Activated naive CD4-positive, alpha-beta T cell treated with anti-CD3 and anti-CD28 coated beads, Interleukin-2, amount 50 U/mL, for 24 hours (primary cell): ENCODE results near the gene PTGIS.

ENCODE experiments used
- H3K27ac Mint-ChIP-seq: one replicate; pipeline ENCODE4 v1.8.0; 2021; ENCODE audit warnings: mild to moderate bottlenecking, mixed read lengths
- H3K27me3 Mint-ChIP-seq: one replicate; pipeline ENCODE4 v1.8.0; 2021; ENCODE audit warnings: mixed read lengths
- H3K36me3 Mint-ChIP-seq: one replicate; pipeline ENCODE4 v1.8.0; 2021; ENCODE audit warnings: mixed read lengths
- H3K4me1 Mint-ChIP-seq: one replicate; pipeline ENCODE4 v1.8.0; 2021; ENCODE audit warnings: mixed read lengths
- H3K4me3 Mint-ChIP-seq: one replicate; pipeline ENCODE4 v1.8.0; 2021; ENCODE audit warnings: mild to moderate bottlenecking, mixed read lengths
- H3K9me3 Mint-ChIP-seq: one replicate; pipeline ENCODE4 v1.8.0; 2021; ENCODE audit warnings: mixed read lengths

PTGIS gene

GRCh38 chr20:49513517-49513916 lies 54.4 kb downstream of the PTGIS start:
- Mint-ChIP-seq H3K4me3 (no peak overlapping the region), H3K27me3 (peaks cover 14% of the 10 kb centered on the region), H3K27ac (no peak overlapping the region), H3K9me3 (no peaks in the 10 kb centered on the region), H3K36me3 (no peaks in the 10 kb centered on the region), H3K4me1 (no peaks in the 10 kb centered on the region)

- Mint-ChIP-seq H3K9me3 (no peaks in the 10 kb centered on the region), H3K4me3 (no peak overlapping the region), H3K36me3 (no peaks in the 10 kb centered on the region), H3K27me3 (peaks cover 15% of the 10 kb centered on the region), H3K4me1 (no peaks in the 10 kb centered on the region), H3K27ac (no peak overlapping the region)
Observed at GRCh38 chr20:49513009-49513408, 54.9 kb downstream of the PTGIS start.

- H3K9me3 Mint-ChIP-seq = no peaks in the 10 kb centered on the region
- no peak overlapping the region for H3K4me3 Mint-ChIP-seq
- peaks cover 15% of the 10 kb centered on the region for H3K27me3 Mint-ChIP-seq
- H3K4me1 Mint-ChIP-seq = no peaks in the 10 kb centered on the region
- H3K27ac Mint-ChIP-seq = no peak overlapping the region
- H3K36me3 Mint-ChIP-seq = no peaks in the 10 kb centered on the region
Observed at GRCh38 chr20:49511788-49512525, 56.0 kb downstream of the PTGIS start.

GRCh38 chr20:49510562-49511122 lies 57.3 kb downstream of the PTGIS start:
- peaks cover 18% of the 10 kb centered on the region for H3K27me3 Mint-ChIP-seq

GRCh38 chr20:49508435-49509199 lies 59.3 kb downstream of the PTGIS start:
- Mint-ChIP-seq H3K36me3 (no peaks in the 10 kb centered on the region), H3K4me1 (no peaks in the 10 kb centered on the region), H3K27ac (no peak overlapping the region), H3K4me3 (no peak overlapping the region), H3K27me3 (peaks cover 24% of the 10 kb centered on the region), H3K9me3 (no peaks in the 10 kb centered on the region)

More at GRCh38 chr20:49510562-49511122, 57.3 kb downstream of the PTGIS start:
- Mint-ChIP-seq H3K27ac (no peak overlapping the region), H3K4me3 (no peak overlapping the region), H3K4me1 (no peaks in the 10 kb centered on the region), H3K36me3 (no peaks in the 10 kb centered on the region), H3K9me3 (no peaks in the 10 kb centered on the region)

- Mint-ChIP-seq H3K36me3 (no peaks in the 10 kb centered on the region), H3K4me3 (no peak overlapping the region), H3K27ac (no peak overlapping the region), H3K27me3 (peaks cover 24% of the 10 kb centered on the region), H3K9me3 (no peaks in the 10 kb centered on the region), H3K4me1 (no peaks in the 10 kb centered on the region)
Observed at GRCh38 chr20:49507741-49508434, 60.0 kb downstream of the PTGIS start.

- Mint-ChIP-seq H3K27me3 (peaks cover 22% of the 10 kb centered on the region), H3K9me3 (no peaks in the 10 kb centered on the region)
Observed at GRCh38 chr20:49505518-49505917, 62.4 kb downstream of the PTGIS start.

GRCh38 chr20:49503176-49503575 lies 64.8 kb downstream of the PTGIS start:
- no peaks in the 10 kb centered on the region for H3K36me3 Mint-ChIP-seq

More at GRCh38 chr20:49505518-49505917, 62.4 kb downstream of the PTGIS start:
- Mint-ChIP-seq H3K4me1 (no peaks in the 10 kb centered on the region), H3K36me3 (no peaks in the 10 kb centered on the region), H3K27ac (no peak overlapping the region), H3K4me3 (no peak overlapping the region)

GRCh38 chr20:49501917-49502316 lies 66.0 kb downstream of the PTGIS start:
- Mint-ChIP-seq H3K9me3 (no peaks in the 10 kb centered on the region), H3K4me1 (no peaks in the 10 kb centered on the region), H3K27ac (no peak overlapping the region), H3K4me3 (no peak overlapping the region), H3K36me3 (no peaks in the 10 kb centered on the region), H3K27me3 (peaks cover 23% of the 10 kb centered on the region)

More at GRCh38 chr20:49503176-49503575, 64.8 kb downstream of the PTGIS start:
- no peak overlapping the region for H3K4me3 Mint-ChIP-seq
- H3K9me3 Mint-ChIP-seq = no peaks in the 10 kb centered on the region
- peaks cover 16% of the 10 kb centered on the region for H3K27me3 Mint-ChIP-seq
- H3K27ac Mint-ChIP-seq = no peak overlapping the region
- no peaks in the 10 kb centered on the region for H3K4me1 Mint-ChIP-seq

- Mint-ChIP-seq H3K36me3 (no peaks in the 10 kb centered on the region), H3K4me3 (no peak overlapping the region), H3K9me3 (no peaks in the 10 kb centered on the region), H3K27ac (no peak overlapping the region), H3K4me1 (no peaks in the 10 kb centered on the region), H3K27me3 (peaks cover 17% of the 10 kb centered on the region)
Observed at GRCh38 chr20:49497398-49497669, 70.6 kb downstream of the PTGIS start.

GRCh38 chr20:49496553-49497397 lies 71.2 kb downstream of the PTGIS start:
- no peaks in the 10 kb centered on the region for H3K4me1 Mint-ChIP-seq
- no peak overlapping the region for H3K27ac Mint-ChIP-seq
- peaks cover 20% of the 10 kb centered on the region for H3K27me3 Mint-ChIP-seq
- peaks cover 3% of the 10 kb centered on the region for H3K9me3 Mint-ChIP-seq
- H3K36me3 Mint-ChIP-seq = no peaks in the 10 kb centered on the region
- H3K4me3 Mint-ChIP-seq = no peak overlapping the region

- no peak overlapping the region for H3K27ac Mint-ChIP-seq
- H3K4me1 Mint-ChIP-seq = no peaks in the 10 kb centered on the region
- H3K9me3 Mint-ChIP-seq = peaks cover 9% of the 10 kb centered on the region
- peaks cover 20% of the 10 kb centered on the region for H3K27me3 Mint-ChIP-seq
- no peaks in the 10 kb centered on the region for H3K36me3 Mint-ChIP-seq
- no peak overlapping the region for H3K4me3 Mint-ChIP-seq
Observed at GRCh38 chr20:49496043-49496442, 71.9 kb downstream of the PTGIS start.

GRCh38 chr20:49490689-49491088 lies 77.2 kb downstream of the PTGIS start:
- H3K36me3 Mint-ChIP-seq = no peaks in the 10 kb centered on the region
- H3K9me3 Mint-ChIP-seq = peaks cover 20% of the 10 kb centered on the region
- H3K27ac Mint-ChIP-seq = no peak overlapping the region
- H3K27me3 Mint-ChIP-seq = peaks cover 41% of the 10 kb centered on the region
- H3K4me3 Mint-ChIP-seq = no peak overlapping the region
- H3K4me1 Mint-ChIP-seq = no peaks in the 10 kb centered on the region

- Mint-ChIP-seq H3K36me3 (no peaks in the 10 kb centered on the region), H3K27me3 (peaks cover 46% of the 10 kb centered on the region), H3K4me3 (no peak overlapping the region), H3K27ac (no peak overlapping the region), H3K9me3 (peaks cover 20% of the 10 kb centered on the region), H3K4me1 (peaks cover 1% of the 10 kb centered on the region)
Observed at GRCh38 chr20:49489688-49490087, 78.2 kb downstream of the PTGIS start.

- Mint-ChIP-seq H3K4me3 (no peak overlapping the region), H3K27ac (no peak overlapping the region), H3K27me3 (peaks cover 52% of the 10 kb centered on the region), H3K36me3 (no peaks in the 10 kb centered on the region), H3K4me1 (peaks cover 8% of the 10 kb centered on the region), H3K9me3 (peaks cover 11% of the 10 kb centered on the region)
Observed at GRCh38 chr20:49486064-49486463, 81.9 kb downstream of the PTGIS start.
